NCI-H82 treated with DMSO at 0.1 percent for 48 hours (cell line): Measurements from ENCODE around the gene SWI5.

ENCODE experiments used
- DNase-seq: peaks from one replicate; lab custom pipeline; 2025; ENCODE audit not compliant: unreplicated experiment; lab: John Stamatoyannopoulos, UW

SWI5 gene

DNA sequence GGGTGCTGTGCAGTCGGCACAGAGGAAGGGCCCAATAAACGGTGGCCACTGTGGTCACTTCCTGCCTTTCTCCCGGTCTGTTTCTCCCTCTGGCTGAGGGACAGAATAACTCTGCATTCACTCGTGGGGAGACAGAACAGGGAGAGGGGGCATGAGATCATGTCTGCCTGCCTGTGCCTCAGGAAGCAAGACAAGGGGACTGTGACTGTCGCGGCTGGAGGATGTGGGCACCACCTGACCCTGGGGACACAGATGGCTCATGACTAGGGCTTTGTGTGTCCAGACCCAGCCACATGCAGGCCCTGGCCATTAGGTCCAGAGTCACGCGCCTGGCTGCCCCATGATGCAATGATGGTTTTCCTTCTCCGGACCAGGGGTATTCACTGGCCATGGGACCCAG lies 40.3 kb downstream of the SWI5 start:
- no peak for DNase-seq

DNA sequence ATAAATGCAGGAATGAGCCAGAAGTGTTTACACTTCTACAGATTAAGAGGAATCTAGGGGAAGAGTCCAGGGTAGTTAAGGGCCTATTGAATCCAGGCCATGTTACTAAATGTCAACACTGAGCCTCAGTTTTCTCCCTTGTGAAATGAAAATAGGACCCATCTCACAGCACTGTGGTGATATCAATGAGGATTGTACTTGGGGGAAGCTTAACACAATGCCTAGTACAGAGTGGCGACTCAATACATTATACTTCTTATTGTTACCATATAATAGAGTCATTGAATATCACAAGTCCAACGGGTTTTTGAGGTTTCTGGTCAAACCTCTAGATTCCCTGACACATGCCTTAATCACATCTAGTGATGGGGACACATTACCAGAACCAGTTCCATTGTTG lies 41.6 kb downstream of the SWI5 start:
- no peak for DNase-seq

DNA sequence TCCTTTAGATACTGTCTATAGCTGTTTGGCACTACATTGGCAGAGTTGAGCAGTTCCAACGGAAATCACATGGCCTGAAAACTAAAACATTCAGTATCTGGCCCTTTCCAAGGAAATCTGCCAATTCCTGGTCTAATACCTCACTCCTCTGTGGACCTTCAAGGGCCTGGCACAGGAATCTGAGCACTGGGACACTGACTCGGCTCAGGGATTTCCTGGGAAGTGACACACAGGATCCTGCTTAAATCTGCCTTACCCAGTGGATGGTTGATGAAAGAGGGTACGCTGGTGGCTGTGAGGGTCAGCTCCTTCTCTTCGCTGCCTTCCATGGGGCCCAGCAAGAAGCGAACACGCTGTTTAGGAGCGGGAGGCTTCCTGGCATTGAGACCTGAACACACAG lies 45.3 kb downstream of the SWI5 start:
- DNase-seq: no peak

DNA sequence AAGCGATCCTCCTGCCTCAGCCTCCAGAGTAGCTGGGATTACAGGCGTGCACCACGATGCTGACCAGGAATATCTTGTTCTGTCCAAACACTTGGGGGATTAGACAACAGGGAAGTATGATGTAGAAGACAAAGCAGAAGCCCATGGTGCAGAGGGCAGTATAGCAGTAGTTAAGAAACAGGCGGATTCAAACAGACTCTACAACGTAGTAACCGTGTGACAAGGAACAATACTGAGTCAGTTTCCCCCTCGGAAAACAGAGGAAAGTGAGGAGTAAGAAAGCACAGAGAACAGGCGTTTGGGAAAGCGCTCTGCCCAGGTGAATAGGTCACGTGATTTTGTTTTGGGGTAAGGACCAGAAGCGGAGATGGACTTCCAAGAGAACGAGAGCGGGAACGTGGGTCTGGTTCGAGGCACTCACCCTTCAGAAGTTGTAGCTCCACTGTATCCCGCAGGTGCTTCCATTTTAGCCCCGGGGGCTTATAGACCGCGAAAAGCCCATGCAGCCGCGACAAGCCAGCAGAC lies 45.9 kb downstream of the SWI5 start:
- peak; percentile 70 for DNase-seq

DNA sequence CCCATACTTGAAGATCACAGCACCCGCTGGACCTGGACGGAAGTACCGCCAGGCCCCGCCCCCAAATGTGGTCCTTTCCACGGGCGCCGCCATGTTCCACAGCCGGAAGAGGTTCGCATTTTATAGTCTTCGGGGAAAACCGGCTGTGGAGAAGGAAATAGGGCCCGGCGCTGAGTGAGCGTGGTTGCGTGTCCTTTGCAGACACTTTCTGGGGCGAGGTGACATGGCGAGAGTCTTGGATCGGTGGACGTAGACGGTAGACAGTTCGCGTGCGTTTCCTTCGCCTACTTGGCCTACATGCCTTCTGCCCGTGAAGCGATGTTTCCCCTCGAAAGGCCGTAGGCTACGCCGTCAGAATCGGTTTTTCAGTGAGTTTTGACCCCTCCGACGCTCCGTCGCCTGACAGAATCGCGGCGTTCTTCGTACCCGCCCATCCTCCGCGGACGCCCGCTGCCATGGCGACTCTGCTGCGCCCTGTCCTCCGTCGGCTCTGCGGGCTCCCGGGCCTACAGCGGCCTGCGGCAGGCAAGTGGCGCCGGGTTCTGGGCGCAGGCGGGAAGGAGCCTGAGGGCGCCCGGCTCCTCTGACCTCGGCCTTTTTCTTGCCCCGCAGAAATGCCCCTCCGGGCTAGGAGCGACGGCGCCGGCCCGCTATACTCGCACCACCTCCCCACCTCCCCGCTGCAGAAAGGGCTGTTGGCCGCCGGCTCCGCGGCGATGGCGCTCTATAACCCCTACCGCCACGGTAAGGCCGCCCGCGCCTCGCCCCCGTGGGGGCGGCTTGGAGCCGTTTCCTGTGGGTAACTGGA lies 46.5 kb downstream of the SWI5 start, which contains the start of the genes COQ4 and TRUB2:
Gene COQ4 (plus strand): TSS at position 436 of the 808 bp plus-strand sequence. CDS start 20 bp downstream, at position 456.
Gene TRUB2 (minus strand): TSS at position 44 of the 808 bp plus-strand sequence. CDS start 39 bp downstream, at position 5.
- DNase-seq: peak; percentile 92

DNA sequence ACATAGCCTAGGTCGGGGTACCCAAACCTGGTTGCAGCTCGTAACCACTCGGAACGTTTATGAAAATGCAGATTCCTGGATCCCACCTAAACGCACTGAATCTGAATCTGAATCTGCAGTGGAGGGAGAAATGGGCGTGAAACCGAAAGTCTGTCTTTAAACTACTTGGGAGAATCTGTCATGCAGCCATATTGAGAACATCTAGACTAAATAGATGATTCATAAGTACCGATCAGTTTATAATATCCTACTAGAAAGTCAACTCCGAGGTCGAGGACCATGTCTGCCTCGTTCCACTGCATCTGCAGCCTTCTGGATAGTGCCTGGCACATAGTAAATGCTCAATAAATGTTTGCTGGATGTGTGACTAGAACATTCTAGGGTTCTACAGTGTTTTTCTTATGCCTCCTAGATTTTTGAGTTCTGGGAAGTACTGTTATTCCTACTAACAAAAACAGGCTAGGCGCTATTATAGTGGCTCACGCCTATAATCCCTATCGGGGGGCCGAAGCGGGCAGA lies 47.2 kb downstream of the SWI5 start:
- no peak for DNase-seq

DNA sequence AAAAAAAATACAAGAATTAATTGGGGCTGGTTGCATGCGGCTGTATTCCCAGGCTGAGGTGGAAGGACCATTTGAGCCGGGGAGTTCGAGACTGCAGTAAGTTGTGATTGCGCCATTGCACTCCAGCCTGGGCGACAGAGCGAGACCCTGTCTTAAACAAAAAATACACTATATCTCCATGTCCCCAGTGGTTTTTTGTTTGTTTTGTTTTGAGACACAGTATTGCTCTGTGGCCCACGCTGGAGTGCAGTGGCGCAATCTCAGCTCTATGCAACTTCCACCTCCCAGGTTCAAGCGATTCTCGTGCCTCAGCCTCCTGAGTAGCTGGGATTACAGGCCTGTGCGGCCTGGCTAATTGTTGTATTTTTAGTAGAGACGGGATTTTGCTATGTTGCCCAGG lies 47.7 kb downstream of the SWI5 start:
- DNase-seq: no peak

DNA sequence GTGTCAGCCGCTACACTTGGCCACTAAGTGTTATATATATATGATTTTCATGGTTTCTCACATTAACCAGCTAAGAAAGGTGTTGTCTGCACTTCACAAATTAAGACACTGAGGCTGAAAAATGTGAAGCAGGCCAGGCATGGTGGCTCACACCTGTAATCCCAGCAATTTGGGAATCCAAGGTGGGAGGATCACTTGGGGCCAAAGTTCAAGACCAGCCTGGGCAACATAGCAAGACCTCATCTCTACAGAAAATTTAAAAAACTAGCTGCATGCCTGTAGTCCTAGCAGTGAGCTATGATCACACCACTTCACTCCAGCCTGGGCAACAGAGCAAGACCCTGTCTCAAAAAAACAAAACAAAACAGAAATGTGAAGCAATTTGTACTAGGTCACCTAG lies 48.3 kb downstream of the SWI5 start:
- no peak for DNase-seq

DNA sequence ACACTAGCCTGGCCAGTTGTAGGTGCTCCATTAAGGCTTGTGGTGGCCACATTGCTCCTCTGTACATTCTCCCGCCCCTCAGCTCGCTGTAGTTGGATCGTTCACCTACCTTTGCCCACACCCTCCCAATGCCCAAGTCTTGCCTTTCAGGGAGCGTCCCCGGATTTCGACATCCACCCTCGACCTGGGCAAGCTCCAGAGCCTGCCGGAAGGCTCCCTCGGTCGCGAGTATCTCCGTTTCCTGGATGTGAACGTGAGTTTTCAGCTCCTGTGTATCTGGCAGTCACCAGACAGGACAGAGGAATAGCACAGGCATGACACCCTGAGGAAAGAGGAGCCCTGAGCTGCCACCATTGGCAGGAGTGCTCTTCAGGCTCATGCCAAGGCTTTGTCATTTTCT lies 49.6 kb downstream of the SWI5 start:
- no peak for DNase-seq

DNA sequence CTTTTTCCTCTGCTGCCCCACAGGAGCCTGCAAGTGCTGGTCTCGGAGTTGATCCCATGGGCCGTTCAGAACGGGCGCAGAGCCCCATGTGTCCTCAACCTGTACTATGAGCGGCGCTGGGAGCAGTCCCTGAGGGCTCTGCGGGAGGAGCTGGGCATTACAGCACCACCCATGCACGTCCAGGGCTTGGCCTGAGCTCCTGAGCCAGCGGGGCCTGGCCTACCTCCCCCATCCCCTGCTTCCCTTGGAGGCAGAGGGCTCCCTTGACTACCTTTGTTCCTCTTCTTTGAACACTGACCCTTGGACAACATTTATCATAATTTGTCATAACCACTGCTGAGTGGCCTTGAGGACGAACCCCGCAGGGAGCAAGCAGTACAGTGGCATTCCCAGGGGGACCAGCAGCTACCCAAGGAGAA lies 57.4 kb downstream of the SWI5 start:
- DNase-seq: no peak

DNA sequence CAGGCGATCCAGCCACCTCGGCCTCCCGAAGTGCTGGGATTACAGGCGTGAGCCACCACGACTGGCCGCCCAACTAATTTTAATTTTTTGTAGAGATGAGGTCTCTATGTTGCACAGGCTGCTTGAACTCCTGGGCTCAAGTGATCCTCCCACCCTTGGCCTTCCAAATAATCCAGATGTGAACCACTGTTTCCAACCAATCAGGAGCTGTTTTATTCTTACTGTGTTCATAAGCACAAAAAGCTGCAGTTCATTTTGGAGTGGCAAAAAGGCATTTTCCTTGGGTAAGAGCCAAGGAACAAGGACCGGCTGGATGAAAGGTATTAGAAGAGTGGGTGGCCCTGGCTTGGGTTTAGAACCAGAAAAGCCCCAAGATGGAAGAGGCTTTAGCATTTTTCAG lies 59.1 kb downstream of the SWI5 start:
- no peak for DNase-seq

DNA sequence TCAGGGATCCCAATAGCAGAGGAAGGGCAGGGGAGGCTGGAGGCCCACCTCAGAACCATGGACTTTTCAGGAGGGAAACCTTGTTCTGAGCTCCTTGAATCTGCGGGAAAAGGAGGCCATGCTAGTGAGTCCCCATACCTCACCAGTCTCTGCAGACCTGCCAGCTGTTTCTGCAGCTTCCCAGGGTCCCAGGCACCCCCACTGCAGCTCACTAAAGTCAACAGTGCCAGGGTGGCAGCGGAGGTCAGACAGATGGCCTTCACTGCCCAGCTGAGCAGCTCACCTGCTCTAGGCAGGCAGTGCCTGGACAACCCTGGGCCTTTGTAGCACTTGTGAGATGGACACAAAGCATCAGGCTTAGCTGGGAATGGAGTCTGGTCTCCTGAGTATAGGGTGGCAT lies 59.8 kb downstream of the SWI5 start:
- DNase-seq: no peak

DNA sequence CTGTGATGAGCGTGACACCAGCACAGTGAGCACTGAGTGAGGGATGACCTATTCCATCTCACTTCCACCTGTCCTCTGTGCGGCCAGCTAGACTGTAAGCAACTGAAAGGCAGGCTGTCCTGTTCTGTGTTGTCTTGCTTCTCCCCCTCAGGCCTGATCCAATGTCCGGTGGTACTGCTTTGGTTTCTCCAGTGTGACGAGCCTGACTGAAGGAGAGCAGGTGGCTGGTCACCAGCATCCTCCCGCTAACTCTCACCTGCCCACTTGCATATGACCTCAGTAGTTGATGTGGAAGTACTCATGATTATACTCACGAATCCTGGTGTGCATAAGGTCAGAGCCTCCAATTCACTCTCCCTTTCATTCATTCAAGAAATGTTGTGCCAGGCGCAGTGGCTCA lies 61.9 kb downstream of the SWI5 start:
- DNase-seq: no peak
